Vagina (tissue), 2 donors: ENCODE measurements around the gene PI4KA.

Experiments
- POLR2A ChIP-seq, 2 donors: fragments of 450-650 bp; IDR thresholded peaks; one replicate each; pipeline ENCODE4 v1.6.1; 2017; ENCODE audit warnings: antibody characterized with exemption in 2 of 2, mild to moderate bottlenecking in 2 of 2, moderate library complexity in 2 of 2
- POLR2AphosphoS5 ChIP-seq, 2 donors: sonication (generic); formaldehyde crosslinking; IDR thresholded peaks; one replicate each; pipeline ENCODE4 v1.9.0; 2017; ENCODE audit warnings: antibody characterized with exemption in 2 of 2, mild to moderate bottlenecking in 2 of 2, low read depth in 1 of 2; ENCODE audit not compliant: insufficient read depth in 1 of 2
- TF ChIP-seq, protein P1 (sequence below), 3 experiments: fragments of 450-650 bp in 2 of 3; fragments of 200-600 bp in 1 of 3; sonication (generic) in 1 of 3; IDR thresholded peaks; one replicate each; pipeline ENCODE4 v1.5.1; 2017 to 2019; ENCODE audit warnings: antibody characterized with exemption in 3 of 3, mild to moderate bottlenecking in 2 of 3, moderate library complexity in 2 of 3

DNA sequence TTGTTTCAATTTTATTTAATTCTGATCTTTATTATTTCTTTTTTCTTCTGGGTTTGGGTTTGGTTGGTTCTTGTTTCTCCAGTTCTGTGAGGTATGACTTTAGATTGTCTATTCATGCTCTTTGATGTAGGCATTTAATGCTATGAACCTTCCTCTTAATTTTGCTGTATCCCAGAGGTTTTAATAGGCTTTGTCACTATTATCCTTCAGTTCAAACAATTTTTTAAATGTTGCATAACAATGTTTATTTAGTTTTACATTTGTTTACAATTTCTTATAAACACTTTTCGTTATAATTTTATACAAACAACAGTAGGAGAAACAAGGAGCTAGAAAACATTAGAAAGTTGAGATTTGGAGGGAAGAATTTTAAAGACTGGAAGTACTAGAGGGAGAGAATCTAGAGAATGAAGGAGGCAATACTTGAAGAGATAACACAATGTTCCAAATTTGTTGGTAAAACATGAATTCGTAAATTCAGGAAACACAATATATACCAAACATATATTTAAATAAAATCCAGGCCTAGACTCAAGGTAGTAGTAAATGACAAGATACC lies 180.8 kb downstream of the PI4KA start:
- TF ChIP-seq POLR2AphosphoS5 (IDR thresholded peaks at IDR 0.05; ENCODE audit: insufficient read depth in 1 of 2, low read depth in 1 of 2) (no peak), POLR2A (IDR thresholded peaks at IDR 0.05) (no peak)
- TF ChIP-seq, protein P1, sequence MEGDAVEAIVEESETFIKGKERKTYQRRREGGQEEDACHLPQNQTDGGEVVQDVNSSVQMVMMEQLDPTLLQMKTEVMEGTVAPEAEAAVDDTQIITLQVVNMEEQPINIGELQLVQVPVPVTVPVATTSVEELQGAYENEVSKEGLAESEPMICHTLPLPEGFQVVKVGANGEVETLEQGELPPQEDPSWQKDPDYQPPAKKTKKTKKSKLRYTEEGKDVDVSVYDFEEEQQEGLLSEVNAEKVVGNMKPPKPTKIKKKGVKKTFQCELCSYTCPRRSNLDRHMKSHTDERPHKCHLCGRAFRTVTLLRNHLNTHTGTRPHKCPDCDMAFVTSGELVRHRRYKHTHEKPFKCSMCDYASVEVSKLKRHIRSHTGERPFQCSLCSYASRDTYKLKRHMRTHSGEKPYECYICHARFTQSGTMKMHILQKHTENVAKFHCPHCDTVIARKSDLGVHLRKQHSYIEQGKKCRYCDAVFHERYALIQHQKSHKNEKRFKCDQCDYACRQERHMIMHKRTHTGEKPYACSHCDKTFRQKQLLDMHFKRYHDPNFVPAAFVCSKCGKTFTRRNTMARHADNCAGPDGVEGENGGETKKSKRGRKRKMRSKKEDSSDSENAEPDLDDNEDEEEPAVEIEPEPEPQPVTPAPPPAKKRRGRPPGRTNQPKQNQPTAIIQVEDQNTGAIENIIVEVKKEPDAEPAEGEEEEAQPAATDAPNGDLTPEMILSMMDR (IDR thresholded peaks at IDR 0.05) = no peak
